GM18519 (cell line): ENCODE results near the gene HSD17B14.
"Not testable (repeated sequence)": the region's sequence is repeated elsewhere in the genome, so short reads cannot be mapped to it uniquely, and the experiment has no call there.

ENCODE experiments used
- ATAC-seq: cut with Tn5 transposase; IDR thresholded peaks from one replicate; pipeline ENCODE4 v1.9.1; 2021; ENCODE audit warnings: mild to moderate bottlenecking, moderate library complexity; ENCODE audit not compliant: unreplicated experiment, low FRiP score

The HSD17B14 gene

DNA sequence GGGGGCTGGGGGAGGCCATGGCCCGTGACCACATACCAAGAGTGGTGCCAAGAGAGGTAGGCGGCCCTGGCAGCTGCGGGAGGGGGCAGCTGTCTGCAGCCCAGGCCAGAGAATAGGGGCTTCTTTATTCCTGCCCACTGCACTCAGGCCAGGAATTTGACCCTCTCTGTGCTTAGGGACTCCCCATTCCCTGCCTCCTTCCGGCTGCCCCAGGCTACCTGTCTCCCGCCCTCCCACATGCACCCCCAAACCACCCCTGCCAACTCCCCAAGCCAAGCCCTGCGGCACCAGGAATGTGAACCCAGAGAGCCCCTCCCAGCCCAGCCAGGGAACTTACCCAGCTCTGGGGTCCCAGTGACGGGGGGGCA lies 31.4 kb upstream of the HSD17B14 start:
- no peak for ATAC-seq

GRCh38 chr19:48867123-48867745 lies 30.9 kb upstream of the HSD17B14 start:
- no peak for ATAC-seq

- ATAC-seq = no peak
Measured at GRCh38 chr19:48866692-48867091, 30.4 kb upstream of the HSD17B14 start.

GRCh38 chr19:48862827-48863226 lies 26.5 kb upstream of the HSD17B14 start:
- ATAC-seq = no peak

GRCh38 chr19:48861313-48861712 lies 25.0 kb upstream of the HSD17B14 start:
- ATAC-seq = no peak

DNA sequence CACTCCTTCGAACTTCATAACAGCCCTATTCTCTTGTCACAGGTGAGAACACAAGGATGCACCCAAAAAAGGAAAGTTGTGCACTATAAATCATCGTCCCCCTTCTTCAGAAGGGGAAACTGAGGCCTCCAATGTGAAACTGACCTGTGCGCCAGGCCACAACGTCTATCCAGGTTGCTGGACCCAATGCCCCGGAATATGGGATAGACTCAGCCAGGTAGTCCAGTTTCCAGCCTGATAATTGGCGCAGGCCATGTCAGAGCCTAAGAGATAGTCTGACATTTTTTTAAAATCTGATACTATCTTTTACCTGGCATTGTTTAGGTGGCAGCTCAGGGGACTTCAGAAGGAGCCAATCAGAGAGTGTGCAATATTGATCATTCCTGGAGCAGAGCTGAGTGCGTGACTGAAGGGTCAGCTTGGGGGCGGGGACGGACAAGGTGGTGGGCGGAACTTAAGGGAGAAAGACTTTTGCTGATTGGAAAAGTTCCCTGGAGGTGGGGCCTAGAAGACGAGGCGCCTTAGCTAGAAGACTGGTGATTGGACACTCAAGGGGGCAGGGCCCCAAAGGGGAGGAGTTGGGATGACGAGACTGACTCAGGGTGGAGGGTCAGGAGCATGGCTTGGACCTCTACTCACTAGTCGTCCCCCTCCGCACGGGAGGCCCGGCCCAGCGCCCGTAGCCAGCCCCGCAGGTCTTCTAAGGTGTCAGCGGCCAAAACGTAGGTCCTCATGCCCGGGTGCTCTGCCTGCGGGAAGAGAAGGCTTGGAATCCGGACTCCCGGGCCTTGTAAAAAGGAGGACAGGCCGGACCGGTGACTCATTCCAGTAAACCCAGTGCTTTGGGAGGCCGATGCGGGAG lies 23.7 kb upstream of the HSD17B14 start:
- ATAC-seq = peak; percentile 78

DNA sequence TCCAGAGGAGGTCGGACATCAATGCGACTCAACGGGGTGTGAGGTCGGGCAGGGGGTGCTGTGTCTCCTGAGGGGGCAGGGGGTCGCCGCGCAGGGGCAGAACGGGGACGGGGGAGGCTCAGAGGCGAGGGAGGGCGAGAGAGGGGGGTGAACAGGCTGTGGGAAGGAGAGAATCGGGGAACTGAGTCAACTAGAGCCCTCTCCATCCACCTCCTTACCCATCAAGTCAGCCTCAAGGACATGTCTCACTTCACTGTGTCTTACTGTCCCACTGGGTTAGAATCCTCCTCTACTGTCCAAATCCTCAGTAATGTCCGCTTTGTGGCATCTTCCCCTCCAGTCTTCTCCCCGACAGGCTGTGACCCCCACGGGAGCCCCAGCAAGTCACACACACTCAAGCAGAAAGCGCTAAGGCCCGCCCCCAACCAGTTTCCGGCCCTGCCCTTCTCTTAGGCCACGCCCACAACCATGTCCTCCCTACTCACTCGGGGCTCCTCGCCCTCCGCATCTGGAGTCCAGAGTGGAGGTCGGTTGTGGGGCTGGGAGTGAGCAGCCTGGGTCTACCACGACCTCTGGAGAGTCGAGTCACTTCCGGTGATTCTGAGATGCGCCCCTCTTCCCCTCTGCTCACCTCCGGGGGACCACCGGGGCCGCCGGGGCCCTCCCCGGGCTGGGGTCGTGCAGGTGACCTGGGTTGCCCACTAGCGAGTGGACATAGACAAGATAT lies 22.9 kb upstream of the HSD17B14 start:
- ATAC-seq = no peak

- no peak for ATAC-seq
Measured at GRCh38 chr19:48856921-48857320, 20.6 kb upstream of the HSD17B14 start.

- ATAC-seq = no peak
Measured at GRCh38 chr19:48854103-48854502, 17.8 kb upstream of the HSD17B14 start.

GRCh38 chr19:48853483-48853882 lies 17.2 kb upstream of the HSD17B14 start:
- ATAC-seq = no peak

DNA sequence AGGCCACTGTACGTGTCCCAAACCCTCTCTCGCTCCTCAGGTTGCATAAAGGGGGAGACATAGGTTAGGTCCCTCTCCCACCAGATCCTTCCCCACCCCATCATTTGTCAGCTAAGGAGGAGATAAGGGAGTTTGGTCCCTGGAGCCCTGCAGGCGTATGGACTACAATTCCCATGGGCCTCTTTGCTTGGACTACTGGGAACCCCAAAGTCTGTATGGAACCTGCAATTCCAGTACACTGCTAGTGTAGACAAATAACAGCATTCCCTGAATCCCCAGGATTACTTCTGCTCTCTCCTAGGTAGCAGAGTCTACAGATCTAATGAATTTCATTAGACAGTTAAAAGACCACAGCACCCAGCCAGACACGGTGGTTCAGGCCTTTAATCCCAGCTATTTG lies 16.0 kb upstream of the HSD17B14 start:
- ATAC-seq = no peak

GRCh38 chr19:48846659-48847058 lies 10.4 kb upstream of the HSD17B14 start:
- ATAC-seq = not testable (repeated sequence)

GRCh38 chr19:48845384-48845783 lies 9.1 kb upstream of the HSD17B14 start:
- no peak for ATAC-seq

- ATAC-seq = no peak
Measured at GRCh38 chr19:48844472-48844871, 8.2 kb upstream of the HSD17B14 start.

GRCh38 chr19:48842789-48843162 lies 6.5 kb upstream of the HSD17B14 start:
- ATAC-seq = no peak

DNA sequence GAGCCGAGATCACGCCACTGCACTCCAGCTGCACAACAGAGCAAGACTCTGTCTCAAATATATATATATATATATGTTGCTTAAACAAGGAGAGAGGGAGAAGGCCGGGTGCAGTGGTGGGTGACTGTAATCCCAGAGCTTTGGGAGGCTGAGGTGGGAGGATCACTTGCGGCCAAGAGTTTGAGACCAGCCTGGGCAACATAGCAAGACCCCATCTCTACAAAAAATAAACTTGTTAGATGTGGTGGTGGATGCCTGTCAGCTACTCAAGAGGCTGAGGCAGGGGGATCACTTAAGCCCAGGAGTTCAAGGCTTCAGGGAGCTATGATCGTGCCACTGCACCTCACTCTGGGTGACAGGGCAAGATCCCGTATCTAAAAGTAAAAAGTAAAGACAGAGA lies 5.3 kb upstream of the HSD17B14 start:
- ATAC-seq = no peak

DNA sequence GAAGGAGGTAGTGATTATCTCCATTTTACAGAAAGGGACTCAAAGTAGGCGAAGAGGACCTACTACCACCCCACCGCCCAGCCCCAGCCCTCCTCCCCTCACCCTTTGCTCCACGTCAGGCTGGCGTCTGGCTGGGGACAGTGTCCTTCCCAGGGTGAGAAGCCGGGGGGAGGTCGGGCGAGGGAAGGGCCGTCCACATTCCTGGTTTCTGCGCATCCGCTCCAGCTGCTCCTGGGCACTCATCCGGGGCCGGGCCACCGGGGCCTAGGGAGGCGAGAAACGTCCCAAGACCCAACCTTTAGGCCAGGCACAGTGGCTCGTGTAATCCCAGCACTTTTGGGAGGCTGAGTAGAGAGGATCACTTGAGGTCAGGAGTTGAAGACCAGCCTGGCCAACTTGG lies 4.8 kb upstream of the HSD17B14 start:
- ATAC-seq = no peak

- no peak for ATAC-seq
Measured at GRCh38 chr19:48837687-48838086, 1.4 kb upstream of the HSD17B14 start.

- no peak for ATAC-seq
Measured at GRCh38 chr19:48837051-48837524, 797 bp upstream of the HSD17B14 start.

DNA sequence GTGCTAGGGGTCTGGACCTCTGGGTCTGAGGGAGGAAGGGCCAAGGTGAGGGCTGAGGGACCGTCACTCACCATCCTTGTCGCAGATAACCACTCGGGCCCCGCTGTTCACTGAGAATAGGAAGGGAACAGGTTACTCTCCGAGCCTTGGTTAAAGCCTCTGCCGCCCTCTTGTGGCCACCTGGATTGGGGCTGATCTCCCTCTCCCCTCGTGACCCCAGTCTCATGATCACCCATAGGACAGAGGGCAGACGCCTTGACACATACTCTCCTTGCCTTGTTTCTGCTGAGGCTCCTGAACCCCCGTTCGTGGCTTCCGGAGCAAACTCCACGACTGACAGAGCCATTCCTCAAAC lies 580 bp downstream of the HSD17B14 start:
- ATAC-seq = no peak

GRCh38 chr19:48833977-48834376 lies 2.3 kb downstream of the HSD17B14 start:
- ATAC-seq = no peak
